Uterus (tissue), 2 donors: ENCODE results near the gene IL31.

Source experiments
- POLR2A ChIP-seq, 2 donors: fragments of 450-650 bp; IDR thresholded peaks; one replicate each; pipeline ENCODE4 v1.6.1; 2016; ENCODE audit warnings: antibody characterized with exemption in 2 of 2, mild to moderate bottlenecking in 1 of 2, moderate library complexity in 1 of 2
- TF ChIP-seq, protein P1 (sequence below), 4 experiments: fragments of 200-600 bp in 2 of 4; fragments of 450-650 bp in 2 of 4; sonication (generic) in 2 of 4; IDR thresholded peaks; one replicate each; pipeline ENCODE4 v1.5.1; 2016 to 2019; ENCODE audit warnings: antibody characterized with exemption in 4 of 4, mild to moderate bottlenecking in 2 of 4, moderate library complexity in 1 of 4

DNA sequence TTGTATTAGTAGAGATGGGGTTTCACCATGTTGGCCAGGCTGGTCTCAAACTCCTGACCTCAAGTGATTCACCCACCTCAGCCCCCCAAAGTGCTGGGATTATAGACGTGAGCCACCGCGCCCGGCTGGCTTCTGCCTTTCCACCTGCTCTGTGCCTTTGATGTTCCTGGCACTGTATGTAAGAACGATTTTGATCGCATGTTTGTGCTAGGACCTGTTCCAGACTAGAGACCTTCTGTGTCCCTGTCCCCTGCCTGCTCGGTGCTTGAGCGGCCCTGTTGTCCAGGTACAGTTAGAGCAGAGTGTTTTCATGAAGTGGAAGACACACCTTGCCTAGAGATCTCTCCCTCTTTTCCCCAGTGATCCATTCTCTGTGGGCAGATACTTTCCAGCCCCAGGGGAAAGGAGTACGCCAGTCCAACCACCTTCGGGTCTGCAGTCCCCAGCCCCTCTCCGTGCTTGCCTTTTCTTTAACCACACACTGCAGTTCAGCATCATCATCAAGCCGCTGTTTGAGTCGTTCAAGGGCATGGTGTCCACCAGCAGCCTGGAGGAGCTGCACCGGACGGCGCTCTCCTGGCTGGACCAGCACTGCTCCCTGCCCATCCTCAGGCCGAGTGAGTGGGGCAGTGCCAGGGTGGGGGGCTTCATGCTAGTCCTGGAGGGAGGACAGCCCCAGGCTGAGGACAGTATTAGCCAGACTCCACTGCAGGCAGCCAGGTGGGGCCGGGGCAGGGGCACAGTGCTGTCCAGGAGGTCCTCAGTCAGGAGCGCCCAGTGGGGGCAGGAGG is 33.4 kb downstream of the IL31 start:
- no peak for TF ChIP-seq POLR2A (IDR thresholded peaks at IDR 0.05)
- TF ChIP-seq, protein P1, sequence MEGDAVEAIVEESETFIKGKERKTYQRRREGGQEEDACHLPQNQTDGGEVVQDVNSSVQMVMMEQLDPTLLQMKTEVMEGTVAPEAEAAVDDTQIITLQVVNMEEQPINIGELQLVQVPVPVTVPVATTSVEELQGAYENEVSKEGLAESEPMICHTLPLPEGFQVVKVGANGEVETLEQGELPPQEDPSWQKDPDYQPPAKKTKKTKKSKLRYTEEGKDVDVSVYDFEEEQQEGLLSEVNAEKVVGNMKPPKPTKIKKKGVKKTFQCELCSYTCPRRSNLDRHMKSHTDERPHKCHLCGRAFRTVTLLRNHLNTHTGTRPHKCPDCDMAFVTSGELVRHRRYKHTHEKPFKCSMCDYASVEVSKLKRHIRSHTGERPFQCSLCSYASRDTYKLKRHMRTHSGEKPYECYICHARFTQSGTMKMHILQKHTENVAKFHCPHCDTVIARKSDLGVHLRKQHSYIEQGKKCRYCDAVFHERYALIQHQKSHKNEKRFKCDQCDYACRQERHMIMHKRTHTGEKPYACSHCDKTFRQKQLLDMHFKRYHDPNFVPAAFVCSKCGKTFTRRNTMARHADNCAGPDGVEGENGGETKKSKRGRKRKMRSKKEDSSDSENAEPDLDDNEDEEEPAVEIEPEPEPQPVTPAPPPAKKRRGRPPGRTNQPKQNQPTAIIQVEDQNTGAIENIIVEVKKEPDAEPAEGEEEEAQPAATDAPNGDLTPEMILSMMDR (IDR thresholded peaks at IDR 0.05), result no peak
